Loucy (cell line): Measurements from ENCODE around the gene NFIL3.

ENCODE experiments used
- H2AFZ ChIP-seq: fragments of 200-600 bp; sonication (generic); 2 replicates; pipeline ENCODE4 v1.6.0; 2016; ENCODE audit warnings: antibody characterized with exemption, mild to moderate bottlenecking, low read length, moderate library complexity
- H3F3A ChIP-seq: fragments of 200-600 bp; 2 replicates; pipeline ENCODE4 v1.6.0; 2016; ENCODE audit warnings: antibody characterized with exemption, low read depth, mild to moderate bottlenecking
- H3K27me3 ChIP-seq: fragments of 200-600 bp; sonication (generic); 2 replicates; pipeline ENCODE4 v1.6.1; 2014; ENCODE audit warnings: low read length, mild to moderate bottlenecking; ENCODE audit not compliant: insufficient read depth, poor library complexity, severe bottlenecking
- H3K36me3 ChIP-seq: fragments of 200-600 bp; sonication (generic); 2 replicates; pipeline ENCODE4 v1.6.1; 2016; ENCODE audit warnings: low read length; ENCODE audit not compliant: insufficient read depth
- H3K4me1 ChIP-seq: fragments of 200-600 bp; sonication (generic); 2 replicates; pipeline ENCODE4 v1.5.1; 2014; ENCODE audit warnings: low read length, mild to moderate bottlenecking; ENCODE audit not compliant: insufficient read depth, poor library complexity, severe bottlenecking
- H3K4me2 ChIP-seq: fragments of 200-600 bp; sonication (generic); 2 replicates; pipeline ENCODE4 v1.6.0; 2014; ENCODE audit warnings: antibody characterized with exemption, low read length, low read depth, mild to moderate bottlenecking; ENCODE audit not compliant: poor library complexity, severe bottlenecking
- H3K4me3 ChIP-seq: fragments of 200-600 bp; sonication (generic); 2 replicates; pipeline ENCODE4 v1.5.1; 2014; ENCODE audit warnings: low read length, mild to moderate bottlenecking, mixed read lengths; ENCODE audit not compliant: poor library complexity, severe bottlenecking
- H3K79me2 ChIP-seq: fragments of 200-600 bp; sonication (generic); 2 replicates; pipeline ENCODE4 v1.6.1; 2014; ENCODE audit warnings: low read length; ENCODE audit not compliant: insufficient read depth
- H3K9ac ChIP-seq: fragments of 200-600 bp; sonication (generic); 2 replicates; pipeline ENCODE4 v1.6.0; 2014; ENCODE audit warnings: mild to moderate bottlenecking, low read depth, low read length, moderate library complexity; ENCODE audit not compliant: poor library complexity, severe bottlenecking
- H3K9me2 ChIP-seq: fragments of 200-600 bp; sonication (generic); replicated peaks from 2 replicates; pipeline ENCODE4 v1.6.1; 2016; ENCODE audit warnings: low read depth, low read length, mixed read lengths
- H3K9me3 ChIP-seq: fragments of 200-600 bp; sonication (generic); 2 replicates; pipeline ENCODE4 v1.6.1; 2014; ENCODE audit warnings: mild to moderate bottlenecking, antibody characterized with exemption, low read length, low read depth; ENCODE audit not compliant: insufficient read depth
- H4K20me1 ChIP-seq: fragments of 200-600 bp; sonication (generic); 2 replicates; pipeline ENCODE4 v1.6.0; 2014; ENCODE audit warnings: antibody characterized with exemption, low read length, mild to moderate bottlenecking; ENCODE audit not compliant: insufficient read depth, poor library complexity, severe bottlenecking
- CTCF ChIP-seq: fragments of 200-600 bp; sonication (generic); conservative IDR thresholded peaks from 2 replicates; pipeline ENCODE4 v1.5.1; 2014; ENCODE audit warnings: mild to moderate bottlenecking, antibody characterized with exemption, low read length
- EZH2phosphoT487 ChIP-seq: fragments of 200-600 bp; IDR thresholded peaks from 2 replicates; pipeline ENCODE4 v1.6.1; 2018; ENCODE audit warnings: antibody characterized with exemption, mild to moderate bottlenecking, moderate library complexity, borderline replicate concordance

The NFIL3 gene

GRCh38 chr9:91415290-91415689 is 8.3 kb downstream of the NFIL3 start:
- Histone ChIP-seq H3K79me2 (peaks cover 100% of the 10 kb centered on the region), H3K9ac (no peak overlapping the region), H3K4me1 (peaks cover 58% of the 10 kb centered on the region), H3K9me2 (no peaks in the 10 kb centered on the region), H3K9me3 (no peaks in the 10 kb centered on the region), H4K20me1 (peaks cover 92% of the 10 kb centered on the region), H3K36me3 (peaks cover 7% of the 10 kb centered on the region), H3K27me3 (no peaks in the 10 kb centered on the region), H3K4me3 (no peak overlapping the region), H2AFZ (no peak overlapping the region), H3F3A (no peaks in the 10 kb centered on the region), H3K4me2 (peak overlapping the region; percentile 22)
- TF ChIP-seq EZH2phosphoT487 (no peak), CTCF (no peak)

GRCh38 chr9:91412941-91413340 is 10.7 kb downstream of the NFIL3 start:
- H3K9me3 ChIP-seq: no peaks in the 10 kb centered on the region
- peaks cover 28% of the 10 kb centered on the region for H3K36me3 ChIP-seq
- no peak overlapping the region for H2AFZ ChIP-seq
- no peak for TF ChIP-seq CTCF
- TF ChIP-seq EZH2phosphoT487: no peak
- peaks cover 44% of the 10 kb centered on the region for H3K4me1 ChIP-seq
- H3K4me2 ChIP-seq: no peak overlapping the region
- H3K4me3 ChIP-seq: no peak overlapping the region
- no peaks in the 10 kb centered on the region for H3K27me3 ChIP-seq
- peaks cover 98% of the 10 kb centered on the region for H3K79me2 ChIP-seq
- H3K9me2 ChIP-seq: no peaks in the 10 kb centered on the region
- no peak overlapping the region for H3K9ac ChIP-seq
- H4K20me1 ChIP-seq: peaks cover 91% of the 10 kb centered on the region
- no peaks in the 10 kb centered on the region for H3F3A ChIP-seq

GRCh38 chr9:91411096-91411771 is 12.4 kb downstream of the NFIL3 start:
- H3K4me3 ChIP-seq: peak overlapping the region; percentile 43
- no peak overlapping the region for H2AFZ ChIP-seq
- no peak for TF ChIP-seq CTCF
- no peak for TF ChIP-seq EZH2phosphoT487
- H3K79me2 ChIP-seq: peaks cover 87% of the 10 kb centered on the region
- H4K20me1 ChIP-seq: peaks cover 74% of the 10 kb centered on the region
- peaks cover 43% of the 10 kb centered on the region for H3K36me3 ChIP-seq
- H3K9me3 ChIP-seq: no peaks in the 10 kb centered on the region
- peak overlapping the region; percentile 10 for H3K9ac ChIP-seq
- H3F3A ChIP-seq: no peaks in the 10 kb centered on the region
- peak overlapping the region; percentile 70 for H3K4me2 ChIP-seq
- no peaks in the 10 kb centered on the region for H3K9me2 ChIP-seq
- H3K27me3 ChIP-seq: no peaks in the 10 kb centered on the region
- peaks cover 28% of the 10 kb centered on the region for H3K4me1 ChIP-seq
